Measurements from ENCODE around the gene HLA-C.
"Not testable (repeated sequence)": the region's sequence is repeated elsewhere in the genome, so short reads cannot be mapped to it uniquely, and the experiment has no call there.

GRCh38 chr6:31259995-31260394, 11.9 kb downstream of the HLA-C start:
- TF ChIP-seq CTCF (IDR thresholded peaks at IDR 0.05; ENCODE audit: extremely low read depth in 1 of 2, insufficient read depth in 1 of 2, low read depth in 1 of 2, low read length in 2 of 2); POLR2AphosphoS5 (IDR thresholded peaks at IDR 0.05; ENCODE audit: insufficient read depth, low read depth, low read length); POLR2A (IDR thresholded peaks at IDR 0.05; ENCODE audit: low read depth, low read length); MYC (IDR thresholded peaks at IDR 0.05; ENCODE audit: low read depth, low read length): not testable (repeated sequence)

Measured in endothelial cell of umbilical vein (primary cell).